ENCODE results near the gene NRXN3. TPM values are rescaled to one million over a fixed set of nuclear protein-coding genes. Genes with fewer than 3 reads are reported as not detected.

NRXN3 gene
- total RNA-seq, 5 donors from 2014 or later (not counting 1 experiment from before 2014, with no cell fraction given): not detected

GRCh38 chr14:79829405-79830166 is 1659.4 kb downstream of the NRXN3 start:
- DNase-seq (no peak), ATAC-seq (replicated peaks in 1 of 4) (no peak)
- no peak overlapping the region for H3K4me3 Mint-ChIP-seq
- no peak overlapping the region for H3K27ac Mint-ChIP-seq
- peaks cover 0 to 5% of the 10 kb centered on the region in 2 donors for H3K27me3 Mint-ChIP-seq
- Histone ChIP-seq H3K27ac (ENCODE audit: low read length) (no peak overlapping the region), H3K27me3 (replicated peaks in 1 of 2; ENCODE audit: control insufficient read depth in 2 of 2, extremely low read depth in 1 of 2, insufficient read depth in 2 of 2, low read length in 1 of 2) (no peaks in the 10 kb centered on the region), H3K9me3 (no peaks in the 10 kb centered on the region), H3K4me1 (ENCODE audit: control insufficient read depth in 1 of 2, extremely low read depth in 1 of 2, insufficient read depth in 2 of 2, low read length in 2 of 2) (no peaks in the 10 kb centered on the region), H3K4me3 (ENCODE audit: control insufficient read depth in 1 of 2, extremely low read depth in 1 of 2, low read length in 1 of 2) (no peak overlapping the region), H3K36me3 (ENCODE audit: control insufficient read depth in 2 of 2, extremely low read depth in 1 of 2, insufficient read depth in 1 of 2, low read length in 1 of 2) (no peaks in the 10 kb centered on the region)
- H3K9me3 Mint-ChIP-seq: peaks cover 0 to 6% (median 6%) of the 10 kb centered on the region in 3 donors
- no peaks in the 10 kb centered on the region for H3K4me1 Mint-ChIP-seq
- no CpG with 5 or more reads among the region's 3 CpGs for WGBS (ENCODE audit: insufficient coverage)
- ChIA-PET CTCF (no interaction called here), POLR2A (no interaction called here)
- no peaks in the 10 kb centered on the region for H3K36me3 Mint-ChIP-seq

GRCh38 chr14:79831195-79831892 is 1661.2 kb downstream of the NRXN3 start:
- ATAC-seq (replicated peaks in 1 of 4): no peak
- WGBS (ENCODE audit: insufficient coverage): 92% methylated on average over 7 of the region's 10 CpGs
- no peak for DNase-seq
- Histone ChIP-seq H3K4me1 (ENCODE audit: control insufficient read depth in 1 of 2, extremely low read depth in 1 of 2, insufficient read depth in 2 of 2, low read length in 2 of 2) (no peaks in the 10 kb centered on the region), H3K27me3 (replicated peaks in 1 of 2; ENCODE audit: control insufficient read depth in 2 of 2, extremely low read depth in 1 of 2, insufficient read depth in 2 of 2, low read length in 1 of 2) (no peaks in the 10 kb centered on the region), H3K4me3 (ENCODE audit: control insufficient read depth in 1 of 2, extremely low read depth in 1 of 2, low read length in 1 of 2) (no peak overlapping the region), H3K9me3 (no peaks in the 10 kb centered on the region), H3K27ac (ENCODE audit: low read length) (no peak overlapping the region), H3K36me3 (ENCODE audit: control insufficient read depth in 2 of 2, extremely low read depth in 1 of 2, insufficient read depth in 1 of 2, low read length in 1 of 2) (no peaks in the 10 kb centered on the region)
- Mint-ChIP-seq H3K36me3 (no peaks in the 10 kb centered on the region), H3K27me3 (peaks cover 0 to 5% of the 10 kb centered on the region in 2 donors), H3K9me3 (peaks cover 0 to 6% (median 6%) of the 10 kb centered on the region in 3 donors), H3K27ac (no peak overlapping the region), H3K4me1 (no peaks in the 10 kb centered on the region), H3K4me3 (no peak overlapping the region)
- POLR2A ChIA-PET: no interaction called here
- CTCF ChIA-PET: no interaction called here

GRCh38 chr14:79833781-79834180 is 1663.6 kb downstream of the NRXN3 start:
- Mint-ChIP-seq H3K4me1 (no peaks in the 10 kb centered on the region), H3K9me3 (peaks cover 0 to 3% (median 1%) of the 10 kb centered on the region in 3 donors), H3K27me3 (no peaks in the 10 kb centered on the region), H3K4me3 (no peak overlapping the region), H3K27ac (no peak overlapping the region), H3K36me3 (no peaks in the 10 kb centered on the region)
- ATAC-seq (replicated peaks in 1 of 4): no peak
- H3K27ac ChIP-seq (ENCODE audit: low read length): no peak overlapping the region
- no peaks in the 10 kb centered on the region for H3K4me1 ChIP-seq (ENCODE audit: control insufficient read depth in 1 of 2, extremely low read depth in 1 of 2, insufficient read depth in 2 of 2, low read length in 2 of 2)
- no peaks in the 10 kb centered on the region for H3K36me3 ChIP-seq (ENCODE audit: control insufficient read depth in 2 of 2, extremely low read depth in 1 of 2, insufficient read depth in 1 of 2, low read length in 1 of 2)
- no peak overlapping the region for H3K4me3 ChIP-seq (ENCODE audit: control insufficient read depth in 1 of 2, extremely low read depth in 1 of 2, low read length in 1 of 2)
- CTCF ChIA-PET: no interaction called here
- no peak for DNase-seq
- no CpG with 5 or more reads among the region's 3 CpGs for WGBS (ENCODE audit: insufficient coverage)
- POLR2A ChIA-PET: no interaction called here
- H3K9me3 ChIP-seq: no peaks in the 10 kb centered on the region
- no peaks in the 10 kb centered on the region for H3K27me3 ChIP-seq (replicated peaks in 1 of 2; ENCODE audit: control insufficient read depth in 2 of 2, extremely low read depth in 1 of 2, insufficient read depth in 2 of 2, low read length in 1 of 2)

GRCh38 chr14:79834868-79835267 is 1664.7 kb downstream of the NRXN3 start:
- ChIA-PET CTCF (no interaction called here), POLR2A (no interaction called here)
- Mint-ChIP-seq H3K4me3 (no peak overlapping the region), H3K27ac (no peak overlapping the region), H3K4me1 (no peaks in the 10 kb centered on the region), H3K27me3 (no peaks in the 10 kb centered on the region), H3K9me3 (peaks cover 0 to 3% (median 1%) of the 10 kb centered on the region in 3 donors), H3K36me3 (no peaks in the 10 kb centered on the region)
- Histone ChIP-seq H3K27me3 (replicated peaks in 1 of 2; ENCODE audit: control insufficient read depth in 2 of 2, extremely low read depth in 1 of 2, insufficient read depth in 2 of 2, low read length in 1 of 2) (no peaks in the 10 kb centered on the region), H3K4me3 (ENCODE audit: control insufficient read depth in 1 of 2, extremely low read depth in 1 of 2, low read length in 1 of 2) (no peak overlapping the region), H3K36me3 (ENCODE audit: control insufficient read depth in 2 of 2, extremely low read depth in 1 of 2, insufficient read depth in 1 of 2, low read length in 1 of 2) (no peaks in the 10 kb centered on the region), H3K27ac (ENCODE audit: low read length) (no peak overlapping the region), H3K4me1 (ENCODE audit: control insufficient read depth in 1 of 2, extremely low read depth in 1 of 2, insufficient read depth in 2 of 2, low read length in 2 of 2) (no peaks in the 10 kb centered on the region), H3K9me3 (no peaks in the 10 kb centered on the region)
- DNase-seq (no peak), ATAC-seq (replicated peaks in 1 of 4) (no peak)
- WGBS (ENCODE audit: insufficient coverage): 89% methylated on average over 2 of the region's 6 CpGs

- Histone ChIP-seq H3K36me3 (ENCODE audit: control insufficient read depth in 2 of 2, extremely low read depth in 1 of 2, insufficient read depth in 1 of 2, low read length in 1 of 2) (no peaks in the 10 kb centered on the region), H3K4me3 (ENCODE audit: control insufficient read depth in 1 of 2, extremely low read depth in 1 of 2, low read length in 1 of 2) (no peak overlapping the region), H3K27ac (ENCODE audit: low read length) (no peak overlapping the region), H3K4me1 (ENCODE audit: control insufficient read depth in 1 of 2, extremely low read depth in 1 of 2, insufficient read depth in 2 of 2, low read length in 2 of 2) (no peaks in the 10 kb centered on the region), H3K9me3 (no peaks in the 10 kb centered on the region), H3K27me3 (replicated peaks in 1 of 2; ENCODE audit: control insufficient read depth in 2 of 2, extremely low read depth in 1 of 2, insufficient read depth in 2 of 2, low read length in 1 of 2) (no peaks in the 10 kb centered on the region)
- Mint-ChIP-seq H3K4me3 (no peak overlapping the region), H3K27me3 (no peaks in the 10 kb centered on the region), H3K27ac (no peak overlapping the region), H3K9me3 (no peaks in the 10 kb centered on the region), H3K36me3 (no peaks in the 10 kb centered on the region), H3K4me1 (no peaks in the 10 kb centered on the region)
- POLR2A ChIA-PET: no interaction called here
- no peak for DNase-seq
- WGBS (ENCODE audit: insufficient coverage): no CpG with 5 or more reads among the region's 1 CpG
- CTCF ChIA-PET: interaction anchor here in 1 of 2 donors (0.6 kb wide), 1 partner anchor 30 kb away, joined by 3 read pairs; no protein-coding TSS in a partner anchor
- ATAC-seq (replicated peaks in 1 of 4): no peak
Measured at GRCh38 chr14:79836577-79836976, 1666.4 kb downstream of the NRXN3 start.

GRCh38 chr14:79837699-79838098 is 1667.5 kb downstream of the NRXN3 start:
- H3K27ac ChIP-seq (ENCODE audit: low read length): no peak overlapping the region
- no peaks in the 10 kb centered on the region for H3K27me3 ChIP-seq (replicated peaks in 1 of 2; ENCODE audit: control insufficient read depth in 2 of 2, extremely low read depth in 1 of 2, insufficient read depth in 2 of 2, low read length in 1 of 2)
- H3K4me3 Mint-ChIP-seq: no peak overlapping the region
- POLR2A ChIA-PET: no interaction called here
- ATAC-seq (replicated peaks in 1 of 4): no peak
- H3K9me3 ChIP-seq: no peaks in the 10 kb centered on the region
- H3K4me1 Mint-ChIP-seq: no peaks in the 10 kb centered on the region
- no peaks in the 10 kb centered on the region for H3K27me3 Mint-ChIP-seq
- no peaks in the 10 kb centered on the region for H3K36me3 ChIP-seq (ENCODE audit: control insufficient read depth in 2 of 2, extremely low read depth in 1 of 2, insufficient read depth in 1 of 2, low read length in 1 of 2)
- CTCF ChIA-PET: no interaction called here
- no peaks in the 10 kb centered on the region for H3K9me3 Mint-ChIP-seq
- no peak overlapping the region for H3K4me3 ChIP-seq (ENCODE audit: control insufficient read depth in 1 of 2, extremely low read depth in 1 of 2, low read length in 1 of 2)
- H3K27ac Mint-ChIP-seq: no peak overlapping the region
- no peak for DNase-seq
- no CpG with 5 or more reads among the region's 2 CpGs for WGBS (ENCODE audit: insufficient coverage)
- no peaks in the 10 kb centered on the region for H3K4me1 ChIP-seq (ENCODE audit: control insufficient read depth in 1 of 2, extremely low read depth in 1 of 2, insufficient read depth in 2 of 2, low read length in 2 of 2)
- no peaks in the 10 kb centered on the region for H3K36me3 Mint-ChIP-seq
